T-helper 17 cell (primary cell): ENCODE data around the gene RSPRY1. TPM values are rescaled to one million over a fixed set of nuclear protein-coding genes. Genes with fewer than 3 reads are reported as not detected.
A peak's percentile ranks its signal among the peaks of the same experiment; 100 is the strongest.

ENCODE experiments used
- ATAC-seq: fragments of 150-1000 bp; cut with Tn5 transposase; 2 replicates; pipeline ENCODE4 v1.10.0; 2021; ENCODE audit warnings: mild to moderate bottlenecking, moderate library complexity
- DNase-seq, 3 donors: peaks; one replicate each; pipeline versions ENCODE4 v3.0.0 to v3.0.0-alpha.2; 2020 to 2021
- H3K9me3 ChIP-seq: one replicate; pipeline ENCODE4 v1.7.0; 2013; ENCODE audit warnings: low read length, mild to moderate bottlenecking; ENCODE audit not compliant: control insufficient read depth, poor library complexity, severe bottlenecking
- H3K27ac Mint-ChIP-seq: one replicate; pipeline ENCODE4 v1.8.0; 2022; ENCODE audit warnings: mild to moderate bottlenecking, moderate library complexity, mixed read lengths
- H3K27me3 Mint-ChIP-seq: one replicate; pipeline ENCODE4 v1.8.0; 2022; ENCODE audit warnings: mixed read lengths
- H3K36me3 Mint-ChIP-seq: one replicate; pipeline ENCODE4 v1.8.0; 2022; ENCODE audit warnings: low read depth, mixed read lengths
- H3K4me1 Mint-ChIP-seq: one replicate; pipeline ENCODE4 v1.8.0; 2022; ENCODE audit warnings: mild to moderate bottlenecking, mixed read lengths
- H3K4me3 Mint-ChIP-seq: one replicate; pipeline ENCODE4 v1.8.0; 2022; ENCODE audit warnings: mild to moderate bottlenecking, moderate library complexity, mixed read lengths
- total RNA-seq, 4 donors: library from RNA in 2 of 4; stranded (reverse) in 2 of 4; gene quantifications; one replicate each; pipeline ENCODE4 v1.2.3 and lab custom pipeline; 2022 to 2026

The RSPRY1 gene
- total RNA-seq, 2 donors from 2014 or later: 19.1 to 23.8 TPM

- Mint-ChIP-seq H3K4me3 (peak overlapping the region; percentile 94), H3K27me3 (no peaks in the 10 kb centered on the region)
These were observed 59.5 kb downstream of the RSPRY1 start for GRCh38 chr16:57245472-57246113.

GRCh38 chr16:57251352-57251751, 65.2 kb downstream of the RSPRY1 start:
- peaks cover 6% of the 10 kb centered on the region for H3K4me1 Mint-ChIP-seq
- no peak overlapping the region for H3K27ac Mint-ChIP-seq
- H3K36me3 Mint-ChIP-seq: peaks cover 5% of the 10 kb centered on the region
- DNase-seq: no peak
- no peaks in the 10 kb centered on the region for H3K27me3 Mint-ChIP-seq
- no peaks in the 10 kb centered on the region for H3K9me3 ChIP-seq
- no peak overlapping the region for H3K4me3 Mint-ChIP-seq
- ATAC-seq: no peak

More at GRCh38 chr16:57245472-57246113, 59.5 kb downstream of the RSPRY1 start:
- no peaks in the 10 kb centered on the region for H3K9me3 ChIP-seq
- Mint-ChIP-seq H3K4me1 (peaks cover 19% of the 10 kb centered on the region), H3K36me3 (no peaks in the 10 kb centered on the region), H3K27ac (peak overlapping the region; percentile 96)
- ATAC-seq (peak; percentile 3), DNase-seq (no peak)

GRCh38 chr16:57252148-57252721, 66.1 kb downstream of the RSPRY1 start:
- Mint-ChIP-seq H3K27me3 (no peaks in the 10 kb centered on the region), H3K4me1 (peaks cover 6% of the 10 kb centered on the region), H3K27ac (no peak overlapping the region), H3K4me3 (no peak overlapping the region), H3K36me3 (peaks cover 5% of the 10 kb centered on the region)
- no peaks in the 10 kb centered on the region for H3K9me3 ChIP-seq
- ATAC-seq: no peak
- no peak for DNase-seq

- Mint-ChIP-seq H3K36me3 (peaks cover 5% of the 10 kb centered on the region), H3K27ac (no peak overlapping the region), H3K4me3 (no peak overlapping the region), H3K27me3 (no peaks in the 10 kb centered on the region), H3K4me1 (peaks cover 6% of the 10 kb centered on the region)
- DNase-seq (no peak), ATAC-seq (no peak)
- H3K9me3 ChIP-seq: no peaks in the 10 kb centered on the region
These were observed 67.3 kb downstream of the RSPRY1 start for GRCh38 chr16:57253466-57253865.

GRCh38 chr16:57255686-57256415, 69.7 kb downstream of the RSPRY1 start:
- ATAC-seq (no peak), DNase-seq (no peak)
- H3K9me3 ChIP-seq: no peaks in the 10 kb centered on the region
- Mint-ChIP-seq H3K36me3 (peaks cover 5% of the 10 kb centered on the region), H3K4me3 (no peak overlapping the region), H3K27me3 (no peaks in the 10 kb centered on the region), H3K27ac (no peak overlapping the region), H3K4me1 (peaks cover 10% of the 10 kb centered on the region)

- Mint-ChIP-seq H3K36me3 (peaks cover 5% of the 10 kb centered on the region), H3K27me3 (no peaks in the 10 kb centered on the region), H3K27ac (peak overlapping the region; percentile 74), H3K4me1 (peaks cover 10% of the 10 kb centered on the region), H3K4me3 (no peak overlapping the region)
- ATAC-seq (no peak), DNase-seq (no peak)
- no peaks in the 10 kb centered on the region for H3K9me3 ChIP-seq
These were observed 70.7 kb downstream of the RSPRY1 start for GRCh38 chr16:57256601-57257395.

- ATAC-seq (no peak), DNase-seq (no peak)
- Mint-ChIP-seq H3K27ac (no peak overlapping the region), H3K4me3 (no peak overlapping the region), H3K36me3 (no peaks in the 10 kb centered on the region), H3K4me1 (peaks cover 6% of the 10 kb centered on the region), H3K27me3 (no peaks in the 10 kb centered on the region)
- no peaks in the 10 kb centered on the region for H3K9me3 ChIP-seq
These were observed 71.4 kb downstream of the RSPRY1 start for GRCh38 chr16:57257455-57258070.

GRCh38 chr16:57258226-57258909, 72.2 kb downstream of the RSPRY1 start:
- Mint-ChIP-seq H3K4me1 (peaks cover 8% of the 10 kb centered on the region), H3K36me3 (no peaks in the 10 kb centered on the region), H3K4me3 (no peak overlapping the region), H3K27me3 (no peaks in the 10 kb centered on the region), H3K27ac (no peak overlapping the region)
- DNase-seq (no peak), ATAC-seq (no peak)
- H3K9me3 ChIP-seq: no peaks in the 10 kb centered on the region

- DNase-seq (no peak), ATAC-seq (no peak)
- no peak overlapping the region for H3K4me3 Mint-ChIP-seq
- no peaks in the 10 kb centered on the region for H3K27me3 Mint-ChIP-seq
- no peaks in the 10 kb centered on the region for H3K36me3 Mint-ChIP-seq
- no peak overlapping the region for H3K27ac Mint-ChIP-seq
- H3K4me1 Mint-ChIP-seq: peaks cover 8% of the 10 kb centered on the region
- H3K9me3 ChIP-seq: no peaks in the 10 kb centered on the region
These were observed 72.9 kb downstream of the RSPRY1 start for GRCh38 chr16:57258910-57259475.

- ATAC-seq: peak; percentile 59
- peak overlapping the region; percentile 24 for H3K27ac Mint-ChIP-seq
- no peak for DNase-seq
- H3K27me3 Mint-ChIP-seq: no peaks in the 10 kb centered on the region
- no peaks in the 10 kb centered on the region for H3K36me3 Mint-ChIP-seq
- peaks cover 10% of the 10 kb centered on the region for H3K4me1 Mint-ChIP-seq
- peak overlapping the region; percentile 49 for H3K4me3 Mint-ChIP-seq
- no peaks in the 10 kb centered on the region for H3K9me3 ChIP-seq
These were observed 74.3 kb downstream of the RSPRY1 start for GRCh38 chr16:57260294-57260929.

GRCh38 chr16:57261806-57262205, 75.7 kb downstream of the RSPRY1 start:
- DNase-seq (no peak), ATAC-seq (no peak)
- no peaks in the 10 kb centered on the region for H3K9me3 ChIP-seq
- no peak overlapping the region for H3K4me3 Mint-ChIP-seq
- peaks cover 19% of the 10 kb centered on the region for H3K4me1 Mint-ChIP-seq
- no peaks in the 10 kb centered on the region for H3K27me3 Mint-ChIP-seq
- peak overlapping the region; percentile 34 for H3K27ac Mint-ChIP-seq
- H3K36me3 Mint-ChIP-seq: no peaks in the 10 kb centered on the region
